Measurements from ENCODE around the gene WDR82.

WDR82 gene

DNA sequence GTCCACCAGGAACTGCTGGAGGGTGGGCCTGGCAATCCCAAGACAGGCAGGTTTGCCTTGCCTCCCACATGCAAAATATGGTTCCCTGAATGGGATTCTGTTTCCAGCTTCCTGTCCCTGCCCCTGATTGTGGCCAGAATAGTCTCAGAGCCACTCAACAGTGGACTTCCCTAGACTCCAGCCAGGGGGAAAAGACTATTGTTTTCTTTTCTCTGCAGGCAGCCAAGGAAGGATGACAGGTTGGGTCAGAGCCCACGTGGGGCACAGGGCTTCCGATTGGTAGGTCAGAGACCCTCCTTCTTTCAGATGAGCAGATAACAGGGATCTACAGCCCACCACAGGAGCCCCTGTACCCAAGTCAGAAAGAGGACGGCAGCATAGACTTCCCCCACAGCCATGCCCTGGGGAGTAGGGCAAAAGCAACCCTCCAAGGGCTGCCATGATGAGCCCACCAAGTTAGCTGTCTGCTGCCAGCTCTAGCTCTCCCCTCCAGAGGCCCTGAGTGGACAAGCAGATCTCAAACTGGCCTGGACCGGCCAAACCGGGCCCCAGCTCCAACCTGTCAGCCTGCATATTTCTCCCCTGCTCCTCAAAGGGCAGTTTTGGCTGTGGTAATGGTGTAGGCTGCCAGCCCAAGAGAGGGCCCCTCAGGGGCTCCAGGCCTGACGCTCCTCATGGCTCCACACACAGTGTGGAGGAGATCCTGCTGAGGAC lies 59.4 kb downstream of the WDR82 start:
- TF ChIP-seq ZNF565 (CRISPR knock-in tag; conservative IDR thresholded peaks at IDR 0.05; ENCODE audit: low read depth): no peak
- no peak for ATAC-seq

DNA sequence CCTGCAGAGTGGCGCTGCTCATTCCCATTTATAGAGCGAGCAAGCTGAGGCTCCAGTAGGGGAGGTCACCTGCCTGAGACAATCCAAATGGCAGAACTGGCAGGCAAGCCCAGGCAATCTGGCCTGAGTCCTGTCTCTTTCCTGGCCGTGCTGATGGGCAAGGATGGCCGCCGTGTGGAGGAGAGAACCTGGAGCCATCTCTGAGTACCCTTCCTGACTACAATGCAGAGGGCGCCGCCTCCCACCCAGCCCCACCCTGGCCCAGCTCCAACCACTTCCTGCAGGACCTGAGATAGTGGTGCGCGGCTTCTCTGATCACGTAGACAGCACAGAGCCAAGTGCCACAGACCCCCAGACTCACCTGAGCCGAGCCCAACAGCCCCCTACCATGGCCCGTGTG lies 60.0 kb downstream of the WDR82 start:
- ATAC-seq: no peak
- TF ChIP-seq, protein P1, sequence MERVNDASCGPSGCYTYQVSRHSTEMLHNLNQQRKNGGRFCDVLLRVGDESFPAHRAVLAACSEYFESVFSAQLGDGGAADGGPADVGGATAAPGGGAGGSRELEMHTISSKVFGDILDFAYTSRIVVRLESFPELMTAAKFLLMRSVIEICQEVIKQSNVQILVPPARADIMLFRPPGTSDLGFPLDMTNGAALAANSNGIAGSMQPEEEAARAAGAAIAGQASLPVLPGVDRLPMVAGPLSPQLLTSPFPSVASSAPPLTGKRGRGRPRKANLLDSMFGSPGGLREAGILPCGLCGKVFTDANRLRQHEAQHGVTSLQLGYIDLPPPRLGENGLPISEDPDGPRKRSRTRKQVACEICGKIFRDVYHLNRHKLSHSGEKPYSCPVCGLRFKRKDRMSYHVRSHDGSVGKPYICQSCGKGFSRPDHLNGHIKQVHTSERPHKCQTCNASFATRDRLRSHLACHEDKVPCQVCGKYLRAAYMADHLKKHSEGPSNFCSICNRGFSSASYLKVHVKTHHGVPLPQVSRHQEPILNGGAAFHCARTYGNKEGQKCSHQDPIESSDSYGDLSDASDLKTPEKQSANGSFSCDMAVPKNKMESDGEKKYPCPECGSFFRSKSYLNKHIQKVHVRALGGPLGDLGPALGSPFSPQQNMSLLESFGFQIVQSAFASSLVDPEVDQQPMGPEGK (CRISPR knock-in tag; IDR thresholded peaks at IDR 0.05; ENCODE audit: borderline replicate concordance): no peak
- TF ChIP-seq TCF4 (CRISPR knock-in tag; IDR thresholded peaks at IDR 0.05; ENCODE audit: borderline replicate concordance) (no peak), CSDC2 (CRISPR knock-in tag; IDR thresholded peaks at IDR 0.05) (no peak), ZC3H10 (CRISPR knock-in tag; IDR thresholded peaks at IDR 0.05) (no peak), RARB (CRISPR knock-in tag; IDR thresholded peaks at IDR 0.05) (no peak), BACH2 (CRISPR knock-in tag; IDR thresholded peaks at IDR 0.05; ENCODE audit: borderline replicate concordance) (no peak)
- TF ChIP-seq, protein P2, sequence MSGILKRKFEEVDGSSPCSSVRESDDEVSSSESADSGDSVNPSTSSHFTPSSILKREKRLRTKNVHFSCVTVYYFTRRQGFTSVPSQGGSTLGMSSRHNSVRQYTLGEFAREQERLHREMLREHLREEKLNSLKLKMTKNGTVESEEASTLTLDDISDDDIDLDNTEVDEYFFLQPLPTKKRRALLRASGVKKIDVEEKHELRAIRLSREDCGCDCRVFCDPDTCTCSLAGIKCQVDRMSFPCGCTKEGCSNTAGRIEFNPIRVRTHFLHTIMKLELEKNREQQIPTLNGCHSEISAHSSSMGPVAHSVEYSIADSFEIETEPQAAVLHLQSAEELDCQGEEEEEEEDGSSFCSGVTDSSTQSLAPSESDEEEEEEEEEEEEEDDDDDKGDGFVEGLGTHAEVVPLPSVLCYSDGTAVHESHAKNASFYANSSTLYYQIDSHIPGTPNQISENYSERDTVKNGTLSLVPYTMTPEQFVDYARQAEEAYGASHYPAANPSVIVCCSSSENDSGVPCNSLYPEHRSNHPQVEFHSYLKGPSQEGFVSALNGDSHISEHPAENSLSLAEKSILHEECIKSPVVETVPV (CRISPR knock-in tag; IDR thresholded peaks at IDR 0.05): no peak
- TF ChIP-seq, protein P3, sequence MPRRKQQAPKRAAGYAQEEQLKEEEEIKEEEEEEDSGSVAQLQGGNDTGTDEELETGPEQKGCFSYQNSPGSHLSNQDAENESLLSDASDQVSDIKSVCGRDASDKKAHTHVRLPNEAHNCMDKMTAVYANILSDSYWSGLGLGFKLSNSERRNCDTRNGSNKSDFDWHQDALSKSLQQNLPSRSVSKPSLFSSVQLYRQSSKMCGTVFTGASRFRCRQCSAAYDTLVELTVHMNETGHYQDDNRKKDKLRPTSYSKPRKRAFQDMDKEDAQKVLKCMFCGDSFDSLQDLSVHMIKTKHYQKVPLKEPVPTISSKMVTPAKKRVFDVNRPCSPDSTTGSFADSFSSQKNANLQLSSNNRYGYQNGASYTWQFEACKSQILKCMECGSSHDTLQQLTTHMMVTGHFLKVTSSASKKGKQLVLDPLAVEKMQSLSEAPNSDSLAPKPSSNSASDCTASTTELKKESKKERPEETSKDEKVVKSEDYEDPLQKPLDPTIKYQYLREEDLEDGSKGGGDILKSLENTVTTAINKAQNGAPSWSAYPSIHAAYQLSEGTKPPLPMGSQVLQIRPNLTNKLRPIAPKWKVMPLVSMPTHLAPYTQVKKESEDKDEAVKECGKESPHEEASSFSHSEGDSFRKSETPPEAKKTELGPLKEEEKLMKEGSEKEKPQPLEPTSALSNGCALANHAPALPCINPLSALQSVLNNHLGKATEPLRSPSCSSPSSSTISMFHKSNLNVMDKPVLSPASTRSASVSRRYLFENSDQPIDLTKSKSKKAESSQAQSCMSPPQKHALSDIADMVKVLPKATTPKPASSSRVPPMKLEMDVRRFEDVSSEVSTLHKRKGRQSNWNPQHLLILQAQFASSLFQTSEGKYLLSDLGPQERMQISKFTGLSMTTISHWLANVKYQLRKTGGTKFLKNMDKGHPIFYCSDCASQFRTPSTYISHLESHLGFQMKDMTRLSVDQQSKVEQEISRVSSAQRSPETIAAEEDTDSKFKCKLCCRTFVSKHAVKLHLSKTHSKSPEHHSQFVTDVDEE (CRISPR knock-in tag; IDR thresholded peaks at IDR 0.05): no peak
- TF ChIP-seq, protein P4, sequence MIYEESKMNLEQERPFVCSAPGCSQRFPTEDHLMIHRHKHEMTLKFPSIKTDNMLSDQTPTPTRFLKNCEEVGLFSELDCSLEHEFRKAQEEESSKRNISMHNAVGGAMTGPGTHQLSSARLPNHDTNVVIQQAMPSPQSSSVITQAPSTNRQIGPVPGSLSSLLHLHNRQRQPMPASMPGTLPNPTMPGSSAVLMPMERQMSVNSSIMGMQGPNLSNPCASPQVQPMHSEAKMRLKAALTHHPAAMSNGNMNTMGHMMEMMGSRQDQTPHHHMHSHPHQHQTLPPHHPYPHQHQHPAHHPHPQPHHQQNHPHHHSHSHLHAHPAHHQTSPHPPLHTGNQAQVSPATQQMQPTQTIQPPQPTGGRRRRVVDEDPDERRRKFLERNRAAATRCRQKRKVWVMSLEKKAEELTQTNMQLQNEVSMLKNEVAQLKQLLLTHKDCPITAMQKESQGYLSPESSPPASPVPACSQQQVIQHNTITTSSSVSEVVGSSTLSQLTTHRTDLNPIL (CRISPR knock-in tag; IDR thresholded peaks at IDR 0.05; ENCODE audit: low read depth): no peak

DNA sequence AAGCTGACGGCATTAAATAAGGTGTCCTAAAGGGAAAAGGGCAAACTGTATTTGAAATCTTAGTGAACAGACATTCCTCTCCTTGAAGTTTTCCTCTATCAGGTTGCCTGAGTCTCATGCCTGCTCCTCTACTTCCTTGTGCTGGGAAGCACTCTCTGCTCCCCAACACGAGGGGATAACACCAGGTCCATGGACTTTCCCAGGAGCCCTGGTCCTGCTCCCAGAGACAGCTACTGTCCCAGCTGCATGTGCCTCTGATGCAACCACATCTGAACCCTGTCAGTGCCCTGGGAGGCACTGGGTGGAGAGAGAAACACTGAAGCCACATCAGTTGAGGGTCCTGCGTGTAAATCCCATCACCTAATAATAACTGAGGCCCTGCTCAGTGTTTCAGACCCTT lies 60.4 kb downstream of the WDR82 start:
- TF ChIP-seq, protein P5, sequence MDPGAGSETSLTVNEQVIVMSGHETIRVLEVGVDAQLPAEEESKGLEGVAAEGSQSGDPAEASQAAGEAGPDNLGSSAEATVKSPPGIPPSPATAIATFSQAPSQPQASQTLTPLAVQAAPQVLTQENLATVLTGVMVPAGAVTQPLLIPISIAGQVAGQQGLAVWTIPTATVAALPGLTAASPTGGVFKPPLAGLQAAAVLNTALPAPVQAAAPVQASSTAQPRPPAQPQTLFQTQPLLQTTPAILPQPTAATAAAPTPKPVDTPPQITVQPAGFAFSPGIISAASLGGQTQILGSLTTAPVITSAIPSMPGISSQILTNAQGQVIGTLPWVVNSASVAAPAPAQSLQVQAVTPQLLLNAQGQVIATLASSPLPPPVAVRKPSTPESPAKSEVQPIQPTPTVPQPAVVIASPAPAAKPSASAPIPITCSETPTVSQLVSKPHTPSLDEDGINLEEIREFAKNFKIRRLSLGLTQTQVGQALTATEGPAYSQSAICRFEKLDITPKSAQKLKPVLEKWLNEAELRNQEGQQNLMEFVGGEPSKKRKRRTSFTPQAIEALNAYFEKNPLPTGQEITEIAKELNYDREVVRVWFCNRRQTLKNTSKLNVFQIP (CRISPR knock-in tag; IDR thresholded peaks at IDR 0.05; ENCODE audit: borderline replicate concordance, low read depth): no peak
- no peak for TF ChIP-seq TOX (CRISPR knock-in tag; IDR thresholded peaks at IDR 0.05; ENCODE audit: borderline replicate concordance)
- TF ChIP-seq CSDC2 (CRISPR knock-in tag; IDR thresholded peaks at IDR 0.05): no peak
- TF ChIP-seq, protein P2 (CRISPR knock-in tag; IDR thresholded peaks at IDR 0.05): no peak
- no peak for ATAC-seq

DNA sequence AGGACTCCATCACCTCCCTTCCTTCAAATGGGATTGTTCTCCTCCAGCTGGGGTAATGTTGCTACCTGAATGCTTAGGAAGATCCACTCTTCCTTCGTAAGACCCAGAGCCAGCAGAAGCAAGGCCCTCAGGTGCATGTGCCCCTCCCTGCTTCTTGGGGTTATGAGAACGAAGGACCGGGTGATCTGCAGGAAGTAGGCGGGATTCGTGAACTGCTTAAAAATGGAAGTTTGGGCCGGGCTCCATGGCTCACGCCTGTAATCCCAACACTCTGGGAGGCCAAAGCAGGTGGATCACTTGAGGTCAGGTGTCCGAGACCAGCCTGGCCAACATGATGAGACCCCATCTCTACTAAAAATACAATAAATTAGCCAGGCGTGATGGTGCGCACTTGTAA lies 61.0 kb downstream of the WDR82 start:
- no peak for ATAC-seq
- TF ChIP-seq ESRRG (CRISPR knock-in tag; IDR thresholded peaks at IDR 0.05): no peak
- TF ChIP-seq SNAI2 (CRISPR knock-in tag; IDR thresholded peaks at IDR 0.05): no peak
- no peak for TF ChIP-seq ZFP30 (CRISPR knock-in tag; IDR thresholded peaks at IDR 0.05)
- TF ChIP-seq ZNF70 (CRISPR knock-in tag; IDR thresholded peaks at IDR 0.05): no peak
- TF ChIP-seq, protein P1 (CRISPR knock-in tag; IDR thresholded peaks at IDR 0.05; ENCODE audit: borderline replicate concordance): no peak
- TF ChIP-seq, protein P2 (CRISPR knock-in tag; IDR thresholded peaks at IDR 0.05): no peak
- no peak for TF ChIP-seq BACH2 (CRISPR knock-in tag; IDR thresholded peaks at IDR 0.05; ENCODE audit: borderline replicate concordance)
- no peak for TF ChIP-seq ZNF565 (CRISPR knock-in tag; conservative IDR thresholded peaks at IDR 0.05; ENCODE audit: low read depth)
- no peak for TF ChIP-seq ZNF8 (CRISPR knock-in tag; IDR thresholded peaks at IDR 0.05)
- no peak for TF ChIP-seq ZFP3 (CRISPR knock-in tag; IDR thresholded peaks at IDR 0.05)
- TF ChIP-seq, protein P5 (CRISPR knock-in tag; IDR thresholded peaks at IDR 0.05; ENCODE audit: borderline replicate concordance, low read depth): no peak
